Gastroesophageal sphincter (tissue), 4 donors: ENCODE measurements around the gene OPCML. TPM values are rescaled to one million over a fixed set of nuclear protein-coding genes. Genes with fewer than 3 reads are reported as not detected.

Experiments
- ATAC-seq: fragments of 150-250 bp; one replicate; pipeline ENCODE4 v1.9.1; 2016; ENCODE audit warnings: mild to moderate bottlenecking, moderate library complexity
- H3K27ac ChIP-seq, 4 donors: fragments of 200-600 bp; sonication (generic) in 3 of 4; 1 replicate in 3 of 4; 2 replicates in 1 of 4; pipeline ENCODE4 v1.5.1; 2016 to 2019
- H3K27me3 ChIP-seq: fragments of 200-600 bp; sonication (generic); one replicate; pipeline ENCODE4 v1.5.1; 2019
- H3K36me3 ChIP-seq, 2 donors: fragments of 200-600 bp; sonication (generic); one replicate each; pipeline ENCODE4 v1.5.1; 2019; ENCODE audit warnings: control low read depth in 1 of 2
- H3K4me1 ChIP-seq, 3 donors: fragments of 200-600 bp; sonication (generic); 1 replicate in 2 of 3; 2 replicates in 1 of 3; pipeline ENCODE4 v1.5.1; 2016 to 2019; ENCODE audit warnings: control low read depth in 2 of 3
- H3K4me3 ChIP-seq, 2 donors: fragments of 200-600 bp; sonication (generic); one replicate each; pipeline ENCODE4 v1.5.1; 2019; ENCODE audit warnings: mild to moderate bottlenecking in 1 of 2, moderate library complexity in 1 of 2
- H3K9me3 ChIP-seq, 3 donors: fragments of 200-600 bp; sonication (generic); one replicate each; pipeline ENCODE4 v1.5.1; 2017 to 2019; ENCODE audit warnings: control low read depth in 2 of 3
- EP300 ChIP-seq: sonication (generic); formaldehyde crosslinking; IDR thresholded peaks from one replicate; pipeline ENCODE4 v1.6.1; 2017; ENCODE audit warnings: antibody characterized with exemption, mild to moderate bottlenecking
- POLR2A ChIP-seq, 2 donors: fragments of 450-650 bp; IDR thresholded peaks; one replicate each; pipeline ENCODE4 v1.6.1; 2017; ENCODE audit warnings: antibody characterized with exemption in 2 of 2, mild to moderate bottlenecking in 2 of 2, moderate library complexity in 1 of 2
- POLR2AphosphoS5 ChIP-seq: sonication (generic); formaldehyde crosslinking; IDR thresholded peaks from one replicate; pipeline ENCODE4 v1.6.1; 2017; ENCODE audit warnings: antibody characterized with exemption
- WGBS, 2 donors: methylation state at CpG; one replicate each; pipeline ENCODE4 v1.1.5; 2018; ENCODE audit warnings: low coverage in 1 of 2; 5-methylcytosine and 5-hydroxymethylcytosine counted together
- total RNA-seq, 4 donors: library from RNA; depleted of rRNA; stranded (reverse); fragments of >200 nt; gene quantifications; one replicate each; pipeline ENCODE4 v1.1.0, GENCODE V29; 2016
- TF ChIP-seq, protein P1 (sequence below), 4 experiments: fragments of 200-600 bp in 2 of 4; fragments of 450-650 bp in 2 of 4; sonication (generic) in 1 of 4; IDR thresholded peaks; one replicate each; pipeline ENCODE4 v1.5.1; 2017 to 2019; ENCODE audit warnings: antibody characterized with exemption in 4 of 4, mild to moderate bottlenecking in 2 of 4, moderate library complexity in 2 of 4

OPCML gene
- total RNA-seq, 4 donors from 2014 or later: 0.13 to 0.93 (median 0.33) TPM

DNA sequence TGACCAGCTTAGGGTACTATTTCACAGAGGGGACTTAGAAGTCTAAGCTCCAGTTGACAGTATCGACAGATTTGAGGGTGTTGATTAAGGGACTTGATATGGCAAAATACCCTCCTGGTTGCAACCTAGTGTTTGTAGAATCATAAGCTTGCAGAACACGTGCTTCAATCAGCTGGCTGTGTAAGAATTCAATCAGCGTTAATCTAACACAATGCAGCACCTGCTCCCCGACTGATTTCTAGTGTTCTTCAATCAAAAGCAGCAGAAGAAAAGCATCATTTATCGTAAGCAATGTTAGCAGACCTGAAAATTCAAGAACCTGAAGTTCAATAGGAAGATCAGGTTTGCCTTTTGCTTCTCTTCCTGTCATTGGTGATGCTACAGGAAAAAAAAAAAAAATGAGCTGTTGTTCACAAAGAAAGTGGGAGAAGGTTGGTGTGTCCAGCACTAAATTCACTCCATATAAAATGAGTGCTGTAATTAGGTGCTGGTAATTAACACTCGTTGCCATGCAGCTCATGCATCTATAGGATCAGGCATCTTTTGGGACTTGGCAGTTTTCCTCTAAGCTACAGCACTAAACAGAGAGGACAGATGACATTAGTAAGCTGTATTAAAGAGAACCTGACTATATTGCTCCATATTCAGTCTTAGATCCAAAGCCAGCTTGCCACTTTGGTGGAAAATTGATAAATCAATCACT is 840.3 kb downstream of the OPCML start:
- 69 to 85% methylated on average over 6 of the region's 6 CpGs for WGBS, 2 donors
- TF ChIP-seq POLR2A (IDR thresholded peaks at IDR 0.05): no peak
- TF ChIP-seq POLR2AphosphoS5: no peak
- TF ChIP-seq EP300: no peak
- TF ChIP-seq, protein P1, sequence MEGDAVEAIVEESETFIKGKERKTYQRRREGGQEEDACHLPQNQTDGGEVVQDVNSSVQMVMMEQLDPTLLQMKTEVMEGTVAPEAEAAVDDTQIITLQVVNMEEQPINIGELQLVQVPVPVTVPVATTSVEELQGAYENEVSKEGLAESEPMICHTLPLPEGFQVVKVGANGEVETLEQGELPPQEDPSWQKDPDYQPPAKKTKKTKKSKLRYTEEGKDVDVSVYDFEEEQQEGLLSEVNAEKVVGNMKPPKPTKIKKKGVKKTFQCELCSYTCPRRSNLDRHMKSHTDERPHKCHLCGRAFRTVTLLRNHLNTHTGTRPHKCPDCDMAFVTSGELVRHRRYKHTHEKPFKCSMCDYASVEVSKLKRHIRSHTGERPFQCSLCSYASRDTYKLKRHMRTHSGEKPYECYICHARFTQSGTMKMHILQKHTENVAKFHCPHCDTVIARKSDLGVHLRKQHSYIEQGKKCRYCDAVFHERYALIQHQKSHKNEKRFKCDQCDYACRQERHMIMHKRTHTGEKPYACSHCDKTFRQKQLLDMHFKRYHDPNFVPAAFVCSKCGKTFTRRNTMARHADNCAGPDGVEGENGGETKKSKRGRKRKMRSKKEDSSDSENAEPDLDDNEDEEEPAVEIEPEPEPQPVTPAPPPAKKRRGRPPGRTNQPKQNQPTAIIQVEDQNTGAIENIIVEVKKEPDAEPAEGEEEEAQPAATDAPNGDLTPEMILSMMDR (IDR thresholded peaks at IDR 0.05): no peak
- no peaks in the 10 kb centered on the region for H3K27me3 ChIP-seq
- H3K36me3 ChIP-seq: no peaks in the 10 kb centered on the region
- H3K4me3 ChIP-seq: no peak overlapping the region
- H3K27ac ChIP-seq: no peak overlapping the region
- ATAC-seq: no peak
- no peaks in the 10 kb centered on the region for H3K4me1 ChIP-seq
- H3K9me3 ChIP-seq: no peaks in the 10 kb centered on the region

DNA sequence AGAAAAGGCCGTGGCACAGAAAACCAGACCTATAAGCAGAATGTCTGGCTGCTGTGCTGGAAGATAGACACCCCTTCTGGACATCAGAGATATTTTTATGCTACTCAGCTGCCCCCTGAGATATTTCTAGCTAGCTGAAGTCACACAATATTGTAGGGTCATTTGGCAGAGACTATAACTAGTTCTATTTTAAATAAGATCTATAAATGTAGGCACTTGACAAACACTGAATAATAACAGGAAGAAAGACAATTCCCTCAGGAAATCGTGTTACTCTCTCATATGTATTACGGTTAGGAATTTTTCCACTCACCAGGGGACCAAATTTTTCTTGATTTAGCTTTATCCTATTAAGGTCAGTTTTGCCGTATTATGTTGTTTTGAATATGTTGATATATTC is 845.4 kb downstream of the OPCML start:
- H3K4me3 ChIP-seq: no peak overlapping the region
- TF ChIP-seq POLR2AphosphoS5: no peak
- TF ChIP-seq EP300: no peak
- no peak for TF ChIP-seq POLR2A (IDR thresholded peaks at IDR 0.05)
- TF ChIP-seq, protein P1 (IDR thresholded peaks at IDR 0.05): no peak
- H3K27me3 ChIP-seq: no peaks in the 10 kb centered on the region
- no peaks in the 10 kb centered on the region for H3K4me1 ChIP-seq
- ATAC-seq: no peak
- H3K27ac ChIP-seq: no peak overlapping the region
- H3K36me3 ChIP-seq: no peaks in the 10 kb centered on the region
- WGBS, 2 donors: 37 to 42% methylated on average over 4 of the region's 4 CpGs
- H3K9me3 ChIP-seq: no peaks in the 10 kb centered on the region

DNA sequence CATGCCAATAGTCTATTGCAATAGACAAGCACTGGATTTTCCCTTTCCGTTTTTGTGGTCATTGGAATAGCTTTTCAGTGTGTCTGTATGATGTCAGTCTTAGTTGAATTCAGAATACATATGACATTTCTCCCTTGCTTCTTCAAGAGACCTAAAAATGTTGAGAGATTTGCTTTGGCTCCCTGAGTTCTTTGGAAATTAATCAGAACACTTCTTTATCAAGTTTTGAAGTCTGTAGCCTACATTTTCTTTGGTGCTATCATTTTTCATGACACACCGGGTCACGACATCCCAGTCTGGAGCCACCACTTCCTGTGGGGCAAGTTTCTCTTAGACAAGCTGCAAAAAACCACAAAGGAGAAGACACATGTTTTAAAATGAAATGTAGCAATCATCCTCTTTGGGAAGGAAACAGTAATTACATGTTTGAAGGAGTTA is 847.1 kb downstream of the OPCML start:
- H3K4me1 ChIP-seq: no peaks in the 10 kb centered on the region
- no peaks in the 10 kb centered on the region for H3K36me3 ChIP-seq
- 29 to 73% methylated on average over 3 of the region's 3 CpGs for WGBS, 2 donors
- H3K27me3 ChIP-seq: peaks cover 5% of the 10 kb centered on the region
- no peak for TF ChIP-seq POLR2A (IDR thresholded peaks at IDR 0.05)
- TF ChIP-seq EP300: no peak
- TF ChIP-seq POLR2AphosphoS5: no peak
- TF ChIP-seq, protein P1 (IDR thresholded peaks at IDR 0.05): no peak
- ATAC-seq: no peak
- H3K27ac ChIP-seq: no peak overlapping the region
- no peak overlapping the region for H3K4me3 ChIP-seq
- H3K9me3 ChIP-seq: peaks cover 0 to 8% (median 0%) of the 10 kb centered on the region in 3 donors

DNA sequence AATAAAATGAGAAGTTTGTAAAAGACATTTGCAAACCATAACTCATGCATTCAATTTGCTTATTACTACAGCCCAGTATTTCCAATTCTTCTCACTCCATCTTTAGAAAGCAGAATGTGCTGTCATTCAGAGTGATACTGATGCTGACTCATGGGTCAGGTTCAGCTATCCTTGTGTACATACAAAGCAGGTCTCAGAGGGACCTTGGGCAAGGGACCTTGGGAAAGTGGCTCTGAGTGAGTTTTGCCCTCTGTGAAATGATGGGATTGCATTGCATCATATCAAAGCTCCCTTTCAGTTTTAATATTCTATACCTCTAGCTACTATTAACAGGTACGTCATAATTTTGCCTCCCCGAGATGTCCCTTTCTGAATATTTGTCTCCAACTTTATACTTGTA is 848.7 kb downstream of the OPCML start:
- Histone ChIP-seq H3K4me1 (no peaks in the 10 kb centered on the region), H3K9me3 (peaks cover 0 to 8% (median 0%) of the 10 kb centered on the region in 3 donors), H3K27ac (no peak overlapping the region), H3K27me3 (peaks cover 5% of the 10 kb centered on the region), H3K4me3 (no peak overlapping the region), H3K36me3 (no peaks in the 10 kb centered on the region)
- TF ChIP-seq POLR2A (IDR thresholded peaks at IDR 0.05) (no peak), EP300 (no peak), POLR2AphosphoS5 (no peak)
- TF ChIP-seq, protein P1 (IDR thresholded peaks at IDR 0.05): no peak
- no peak for ATAC-seq
- 72 to 78% methylated on average over 2 of the region's 2 CpGs for WGBS, 2 donors

DNA sequence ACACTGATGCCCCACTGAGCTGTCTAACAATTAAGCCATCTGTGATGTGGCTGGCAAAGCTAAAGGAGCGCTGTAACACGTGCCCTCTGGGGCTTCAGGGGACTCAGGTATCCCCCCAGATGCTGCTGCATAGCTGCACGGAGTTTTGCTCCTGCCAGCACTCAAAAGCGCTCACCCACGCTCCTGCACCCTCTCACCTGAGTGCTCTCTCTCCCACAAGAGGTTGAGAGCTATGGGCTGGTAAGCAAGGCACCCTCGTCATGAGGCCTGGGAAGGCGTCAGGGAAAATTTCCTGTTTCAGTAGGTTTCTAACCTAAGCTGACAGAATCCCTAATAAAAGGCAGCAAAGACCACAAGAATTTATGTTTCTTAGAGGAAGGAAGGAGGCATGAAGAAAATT is 850.3 kb downstream of the OPCML start:
- no peak overlapping the region for H3K4me3 ChIP-seq
- H3K9me3 ChIP-seq: peaks cover 0 to 12% (median 0%) of the 10 kb centered on the region in 3 donors
- H3K36me3 ChIP-seq: no peaks in the 10 kb centered on the region
- WGBS, 2 donors: 60 to 88% methylated on average over 2 to 3 of the region's 7 CpGs
- no peaks in the 10 kb centered on the region for H3K4me1 ChIP-seq
- peaks cover 5% of the 10 kb centered on the region for H3K27me3 ChIP-seq
- H3K27ac ChIP-seq: no peak overlapping the region
- TF ChIP-seq, protein P1 (IDR thresholded peaks at IDR 0.05): no peak
- TF ChIP-seq POLR2A (IDR thresholded peaks at IDR 0.05) (no peak), EP300 (no peak), POLR2AphosphoS5 (no peak)
- no peak for ATAC-seq
